Measurements from ENCODE around the gene KCNN3. TPM values are rescaled to one million over a fixed set of nuclear protein-coding genes. Genes with fewer than 3 reads are reported as not detected.

Gene KCNN3
- total RNA-seq, 4 donors from 2014 or later = 0.21 to 0.78 (median 0.26) TPM

- no peak overlapping the region for H3K27ac ChIP-seq
- no peak for TF ChIP-seq EP300 (IDR thresholded peaks at IDR 0.05)
- no peaks in the 10 kb centered on the region for H3K36me3 ChIP-seq
- H3K27me3 ChIP-seq = peaks cover 0 to 3% of the 10 kb centered on the region in 2 donors
- H3K9me3 ChIP-seq = no peaks in the 10 kb centered on the region
- no peaks in the 10 kb centered on the region for H3K4me1 ChIP-seq
- 80 to 92% methylated on average over 2 of the region's 2 CpGs for WGBS, 2 donors
- no peak for DNase-seq (ENCODE audit: low spot score in 2 of 2)
- H3K4me3 ChIP-seq = no peak overlapping the region
Observed at GRCh38 chr1:154832384-154832783, 37.7 kb downstream of the KCNN3 start.

- TF ChIP-seq CTCF (IDR thresholded peaks at IDR 0.05) = no peak
- TF ChIP-seq POLR2A (IDR thresholded peaks at IDR 0.05) = no peak
- no peak for TF ChIP-seq EP300 (IDR thresholded peaks at IDR 0.05)
- Histone ChIP-seq H3K9me3 (no peaks in the 10 kb centered on the region), H3K27me3 (peaks cover 0 to 3% of the 10 kb centered on the region in 2 donors), H3K4me3 (no peak overlapping the region), H3K4me1 (no peaks in the 10 kb centered on the region), H3K36me3 (no peaks in the 10 kb centered on the region), H3K27ac (no peak overlapping the region)
- no peak for DNase-seq (ENCODE audit: low spot score in 2 of 2)
- 40 to 46% methylated on average over 2 of the region's 2 CpGs for WGBS, 2 donors
Observed at GRCh38 chr1:154831462-154831861, 38.6 kb downstream of the KCNN3 start.

DNA sequence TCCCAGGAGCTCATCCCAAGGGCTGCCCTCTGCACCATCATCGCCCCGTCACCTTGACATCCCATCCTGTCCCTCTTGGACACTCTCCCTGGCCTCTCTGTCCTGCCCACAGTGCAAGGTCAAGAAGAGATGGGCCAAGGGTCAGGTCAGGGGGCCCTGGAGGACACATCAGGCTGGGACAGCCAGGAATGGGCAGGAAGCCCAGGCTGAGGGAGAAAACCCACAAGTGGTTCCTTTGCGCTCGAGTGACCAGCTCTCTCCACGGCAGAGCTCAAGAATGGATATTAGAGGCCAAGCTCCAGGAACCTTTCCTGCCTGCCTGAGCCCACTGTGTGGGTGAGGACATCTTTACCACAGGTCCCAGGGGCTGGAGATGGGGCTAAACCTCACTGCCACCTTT, 41.0 kb downstream of the KCNN3 start:
- no peaks in the 10 kb centered on the region for H3K36me3 ChIP-seq
- H3K4me1 ChIP-seq = no peaks in the 10 kb centered on the region
- TF ChIP-seq POLR2A (IDR thresholded peaks at IDR 0.05) (no peak), CTCF (IDR thresholded peaks at IDR 0.05) (no peak), EP300 (IDR thresholded peaks at IDR 0.05) (no peak)
- WGBS, 2 donors = 77 to 84% methylated on average over 5 of the region's 5 CpGs
- no peaks in the 10 kb centered on the region for H3K9me3 ChIP-seq
- no peak overlapping the region for H3K27ac ChIP-seq
- no peak for DNase-seq (ENCODE audit: low spot score in 2 of 2)
- H3K4me3 ChIP-seq = no peak overlapping the region
- H3K27me3 ChIP-seq = no peaks in the 10 kb centered on the region

DNA sequence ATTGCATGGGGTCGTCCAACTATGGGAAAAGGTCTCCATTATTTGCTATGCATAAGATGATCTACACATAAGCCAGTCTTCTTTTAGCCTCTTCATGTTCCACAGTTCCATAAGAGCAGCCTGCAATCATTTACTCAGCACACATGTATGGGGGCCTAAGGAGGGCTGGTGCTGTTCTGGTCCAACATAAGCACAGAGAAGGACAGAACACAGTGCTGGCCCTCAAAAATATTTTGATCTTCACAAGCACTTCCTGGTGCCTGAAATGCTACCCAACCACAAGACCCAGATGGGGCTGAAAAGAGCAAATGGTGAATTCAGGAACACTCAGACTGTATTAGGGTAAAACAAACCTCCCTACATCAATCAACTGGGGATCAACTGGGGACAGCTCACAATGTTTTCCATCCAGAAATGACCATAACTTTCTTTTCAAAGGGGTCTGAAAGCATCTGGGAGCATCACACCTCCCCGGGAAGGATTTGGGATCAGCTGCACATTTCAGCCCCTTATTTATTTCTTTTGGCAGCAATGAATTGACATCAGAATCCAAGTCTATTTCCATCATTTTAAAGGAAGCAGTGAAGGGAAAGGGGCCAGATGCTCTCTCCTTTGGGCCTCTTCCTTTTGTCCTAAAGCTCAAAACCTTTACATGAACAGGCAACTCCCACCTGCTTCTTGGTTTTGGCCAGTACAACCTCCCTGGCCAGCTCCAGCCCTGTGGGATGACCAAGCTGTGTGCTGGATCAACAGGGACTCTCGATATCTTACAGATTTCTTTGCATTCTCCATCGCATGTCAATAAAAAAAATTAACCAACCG, 45.7 kb downstream of the KCNN3 start:
- Histone ChIP-seq H3K4me1 (no peaks in the 10 kb centered on the region), H3K27ac (no peak overlapping the region), H3K4me3 (no peak overlapping the region), H3K36me3 (no peaks in the 10 kb centered on the region), H3K9me3 (no peaks in the 10 kb centered on the region), H3K27me3 (no peaks in the 10 kb centered on the region)
- TF ChIP-seq EP300 (IDR thresholded peaks at IDR 0.05) (no peak), CTCF (IDR thresholded peaks at IDR 0.05) (no peak), POLR2A (IDR thresholded peaks at IDR 0.05) (no peak)
- WGBS, 2 donors = 74 to 78% methylated on average over 5 of the region's 5 CpGs
- no peak for DNase-seq (ENCODE audit: low spot score in 2 of 2)

DNA sequence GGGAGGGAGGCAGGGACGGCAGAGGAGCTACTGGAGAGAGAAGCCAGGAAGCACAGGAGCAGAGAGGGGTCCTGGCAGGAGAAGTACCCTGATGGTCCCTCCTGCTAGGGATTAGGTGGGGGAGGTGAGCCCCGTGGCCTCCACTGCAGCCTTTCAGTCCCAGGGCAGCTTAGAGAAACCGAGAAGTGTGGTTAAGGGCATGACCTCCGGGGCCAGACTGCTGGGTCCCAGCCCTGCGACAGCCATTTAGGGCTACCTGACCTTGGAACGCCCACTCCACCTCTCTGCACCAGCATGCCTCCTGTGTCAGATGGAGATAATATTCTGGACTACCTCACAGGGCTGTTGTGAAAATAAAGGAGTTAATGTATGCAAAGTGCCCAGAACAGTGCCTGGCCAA, 47.4 kb downstream of the KCNN3 start:
- Histone ChIP-seq H3K27me3 (no peaks in the 10 kb centered on the region), H3K27ac (no peak overlapping the region), H3K36me3 (no peaks in the 10 kb centered on the region), H3K9me3 (no peaks in the 10 kb centered on the region), H3K4me3 (no peak overlapping the region), H3K4me1 (no peaks in the 10 kb centered on the region)
- no peak for DNase-seq (ENCODE audit: low spot score in 2 of 2)
- 73 to 79% methylated on average over 6 of the region's 6 CpGs for WGBS, 2 donors
- no peak for TF ChIP-seq POLR2A (IDR thresholded peaks at IDR 0.05)
- no peak for TF ChIP-seq EP300 (IDR thresholded peaks at IDR 0.05)
- TF ChIP-seq CTCF (IDR thresholded peaks at IDR 0.05) = no peak
